Measurements from ENCODE around the gene SOCS3. TPM values are rescaled to one million over a fixed set of nuclear protein-coding genes. Genes with fewer than 3 reads are reported as not detected.

Gene SOCS3
- total and polyA plus RNA-seq, 2 experiments from 2014 or later, result 13.2 to 32.9 TPM

DNA sequence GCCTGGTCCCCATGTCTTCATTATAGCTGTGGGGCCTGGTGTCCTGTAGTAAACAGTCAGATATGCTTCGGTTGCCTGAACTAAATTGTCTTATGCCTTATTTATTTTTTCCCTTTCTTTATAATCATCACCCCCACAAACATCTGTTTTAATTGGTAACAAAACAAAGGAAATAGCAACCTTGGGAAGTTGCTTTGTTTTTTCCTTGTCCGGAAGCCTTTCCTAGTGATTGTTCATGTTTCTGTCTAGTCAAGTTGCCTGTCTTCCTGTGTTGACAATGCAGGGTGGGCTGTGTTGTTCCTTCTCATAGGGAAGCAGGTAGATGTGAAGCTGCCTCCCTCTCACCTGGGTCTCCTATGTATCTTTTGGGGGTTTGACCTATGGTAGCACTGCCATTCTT is 35.3 kb upstream of the SOCS3 start:
- no peak for ATAC-seq
- Histone ChIP-seq H3K9me2 (ENCODE audit: insufficient read depth) (no peaks in the 10 kb centered on the region), H3K27me3 (ENCODE audit: insufficient read depth) (no peaks in the 10 kb centered on the region), H3K4me3 (no peak overlapping the region), H2AFZ (no peak overlapping the region), H3K4me1 (ENCODE audit: insufficient read depth) (no peaks in the 10 kb centered on the region), H3K4me2 (no peak overlapping the region), H4K20me1 (replicated peaks; ENCODE audit: insufficient read depth) (peaks cover 47% of the 10 kb centered on the region), H3K36me3 (ENCODE audit: insufficient read depth) (peaks cover 27% of the 10 kb centered on the region; the same call in 1 of the 2 replicates), H3K27ac (ENCODE audit: low read depth) (no peak overlapping the region), H3F3A (replicated peaks; ENCODE audit: low read depth) (no peaks in the 10 kb centered on the region), H3K79me2 (replicated peaks; ENCODE audit: insufficient read depth) (peaks cover 72% of the 10 kb centered on the region)
- peaks cover 66% of the 10 kb centered on the region for H3K36me3 Mint-ChIP-seq (ENCODE audit: low read depth)
- no peaks in the 10 kb centered on the region for H3K9me3 Mint-ChIP-seq
- DNase-seq (ENCODE audit: low spot score), result no peak
- H3K4me1 Mint-ChIP-seq, result peaks cover 14% of the 10 kb centered on the region
- H3K4me3 Mint-ChIP-seq, result no peak overlapping the region
- H3K27ac Mint-ChIP-seq, result peak overlapping the region; percentile 62; the same call in 1 of the 2 replicates
- TF ChIP-seq NANOG (IDR thresholded peaks at IDR 0.05; ENCODE audit: borderline replicate concordance) (no peak), REST (IDR thresholded peaks at IDR 0.05; ENCODE audit: unreplicated experiment) (no peak)
- peaks cover 11% of the 10 kb centered on the region for H3K27me3 Mint-ChIP-seq (ENCODE audit: insufficient read depth, low read depth, poor library complexity)

GRCh38 chr17:78394209-78394608 is 34.3 kb upstream of the SOCS3 start:
- H2AFZ ChIP-seq, result no peak overlapping the region
- H3K27me3 ChIP-seq (ENCODE audit: insufficient read depth), result no peaks in the 10 kb centered on the region
- H3K4me3 ChIP-seq, result no peak overlapping the region
- peaks cover 40% of the 10 kb centered on the region for H4K20me1 ChIP-seq (replicated peaks; ENCODE audit: insufficient read depth)
- peaks cover 20% of the 10 kb centered on the region for H3K4me1 Mint-ChIP-seq
- H3K9me2 ChIP-seq (ENCODE audit: insufficient read depth), result no peaks in the 10 kb centered on the region
- H3K27ac Mint-ChIP-seq, result no peak overlapping the region
- no peak overlapping the region for H3K4me2 ChIP-seq
- H3K36me3 ChIP-seq (ENCODE audit: insufficient read depth), result peaks cover 27% of the 10 kb centered on the region; the same call in 1 of the 2 replicates
- H3K9me3 Mint-ChIP-seq, result no peaks in the 10 kb centered on the region
- H3K4me1 ChIP-seq (ENCODE audit: insufficient read depth), result 0 out of 2 replicates have a peak, but pooled peaks cover 2% of the 10 kb centered on the region
- H3K27me3 Mint-ChIP-seq (ENCODE audit: insufficient read depth, low read depth, poor library complexity), result peaks cover 9% of the 10 kb centered on the region
- DNase-seq (ENCODE audit: low spot score), result no peak
- ATAC-seq, result no peak
- H3K36me3 Mint-ChIP-seq (ENCODE audit: low read depth), result peaks cover 57% of the 10 kb centered on the region
- TF ChIP-seq JUNB (IDR thresholded peaks at IDR 0.05; ENCODE audit: unreplicated experiment), result no peak
- TF ChIP-seq POLR2AphosphoS5 (IDR thresholded peaks at IDR 0.05; ENCODE audit: low read depth), result no peak
- TF ChIP-seq, protein P1, sequence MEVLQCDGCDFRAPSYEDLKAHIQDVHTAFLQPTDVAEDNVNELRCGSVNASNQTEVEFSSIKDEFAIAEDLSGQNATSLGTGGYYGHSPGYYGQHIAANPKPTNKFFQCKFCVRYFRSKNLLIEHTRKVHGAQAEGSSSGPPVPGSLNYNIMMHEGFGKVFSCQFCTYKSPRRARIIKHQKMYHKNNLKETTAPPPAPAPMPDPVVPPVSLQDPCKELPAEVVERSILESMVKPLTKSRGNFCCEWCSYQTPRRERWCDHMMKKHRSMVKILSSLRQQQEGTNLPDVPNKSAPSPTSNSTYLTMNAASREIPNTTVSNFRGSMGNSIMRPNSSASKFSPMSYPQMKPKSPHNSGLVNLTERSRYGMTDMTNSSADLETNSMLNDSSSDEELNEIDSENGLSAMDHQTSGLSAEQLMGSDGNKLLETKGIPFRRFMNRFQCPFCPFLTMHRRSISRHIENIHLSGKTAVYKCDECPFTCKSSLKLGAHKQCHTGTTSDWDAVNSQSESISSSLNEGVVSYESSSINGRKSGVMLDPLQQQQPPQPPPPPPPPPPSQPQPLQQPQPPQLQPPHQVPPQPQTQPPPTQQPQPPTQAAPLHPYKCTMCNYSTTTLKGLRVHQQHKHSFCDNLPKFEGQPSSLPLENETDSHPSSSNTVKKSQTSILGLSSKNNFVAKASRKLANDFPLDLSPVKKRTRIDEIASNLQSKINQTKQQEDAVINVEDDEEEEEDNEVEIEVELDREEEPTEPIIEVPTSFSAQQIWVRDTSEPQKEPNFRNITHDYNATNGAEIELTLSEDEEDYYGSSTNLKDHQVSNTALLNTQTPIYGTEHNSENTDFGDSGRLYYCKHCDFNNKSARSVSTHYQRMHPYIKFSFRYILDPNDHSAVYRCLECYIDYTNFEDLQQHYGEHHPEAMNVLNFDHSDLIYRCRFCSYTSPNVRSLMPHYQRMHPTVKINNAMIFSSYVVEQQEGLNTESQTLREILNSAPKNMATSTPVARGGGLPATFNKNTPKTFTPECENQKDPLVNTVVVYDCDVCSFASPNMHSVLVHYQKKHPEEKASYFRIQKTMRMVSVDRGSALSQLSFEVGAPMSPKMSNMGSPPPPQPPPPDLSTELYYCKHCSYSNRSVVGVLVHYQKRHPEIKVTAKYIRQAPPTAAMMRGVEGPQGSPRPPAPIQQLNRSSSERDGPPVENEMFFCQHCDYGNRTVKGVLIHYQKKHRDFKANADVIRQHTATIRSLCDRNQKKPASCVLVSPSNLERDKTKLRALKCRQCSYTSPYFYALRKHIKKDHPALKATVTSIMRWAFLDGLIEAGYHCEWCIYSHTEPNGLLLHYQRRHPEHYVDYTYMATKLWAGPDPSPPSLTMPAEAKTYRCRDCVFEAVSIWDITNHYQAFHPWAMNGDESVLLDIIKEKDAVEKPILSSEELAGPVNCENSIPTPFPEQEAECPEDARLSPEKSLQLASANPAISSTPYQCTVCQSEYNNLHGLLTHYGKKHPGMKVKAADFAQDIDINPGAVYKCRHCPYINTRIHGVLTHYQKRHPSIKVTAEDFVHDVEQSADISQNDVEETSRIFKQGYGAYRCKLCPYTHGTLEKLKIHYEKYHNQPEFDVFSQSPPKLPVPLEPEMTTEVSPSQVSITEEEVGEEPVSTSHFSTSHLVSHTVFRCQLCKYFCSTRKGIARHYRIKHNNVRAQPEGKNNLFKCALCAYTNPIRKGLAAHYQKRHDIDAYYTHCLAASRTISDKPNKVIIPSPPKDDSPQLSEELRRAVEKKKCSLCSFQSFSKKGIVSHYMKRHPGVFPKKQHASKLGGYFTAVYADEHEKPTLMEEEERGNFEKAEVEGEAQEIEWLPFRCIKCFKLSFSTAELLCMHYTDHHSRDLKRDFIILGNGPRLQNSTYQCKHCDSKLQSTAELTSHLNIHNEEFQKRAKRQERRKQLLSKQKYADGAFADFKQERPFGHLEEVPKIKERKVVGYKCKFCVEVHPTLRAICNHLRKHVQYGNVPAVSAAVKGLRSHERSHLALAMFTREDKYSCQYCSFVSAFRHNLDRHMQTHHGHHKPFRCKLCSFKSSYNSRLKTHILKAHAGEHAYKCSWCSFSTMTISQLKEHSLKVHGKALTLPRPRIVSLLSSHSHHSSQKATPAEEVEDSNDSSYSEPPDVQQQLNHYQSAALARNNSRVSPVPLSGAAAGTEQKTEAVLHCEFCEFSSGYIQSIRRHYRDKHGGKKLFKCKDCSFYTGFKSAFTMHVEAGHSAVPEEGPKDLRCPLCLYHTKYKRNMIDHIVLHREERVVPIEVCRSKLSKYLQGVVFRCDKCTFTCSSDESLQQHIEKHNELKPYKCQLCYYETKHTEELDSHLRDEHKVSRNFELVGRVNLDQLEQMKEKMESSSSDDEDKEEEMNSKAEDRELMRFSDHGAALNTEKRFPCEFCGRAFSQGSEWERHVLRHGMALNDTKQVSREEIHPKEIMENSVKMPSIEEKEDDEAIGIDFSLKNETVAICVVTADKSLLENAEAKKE (CRISPR knock-in tag; IDR thresholded peaks at IDR 0.05), result no peak
- no peak overlapping the region for H3K4me3 Mint-ChIP-seq
- H3F3A ChIP-seq (replicated peaks; ENCODE audit: low read depth), result no peaks in the 10 kb centered on the region
- H3K79me2 ChIP-seq (replicated peaks; ENCODE audit: insufficient read depth), result peaks cover 81% of the 10 kb centered on the region
- no peak overlapping the region; the same call in 1 of the 2 replicates for H3K27ac ChIP-seq (ENCODE audit: low read depth)
